Measurements from ENCODE around the gene CRABP2. TPM values are rescaled to one million over a fixed set of nuclear protein-coding genes. Genes with fewer than 3 reads are reported as not detected.
A peak's percentile ranks its signal among the peaks of the same experiment; 100 is the strongest.

The CRABP2 gene
- total and polyA plus RNA-seq, 2 of the 13 experiments (the other 11 are each of a cell fraction or from before 2014, with no cell fraction given), result 0.40 to 0.60 TPM

DNA sequence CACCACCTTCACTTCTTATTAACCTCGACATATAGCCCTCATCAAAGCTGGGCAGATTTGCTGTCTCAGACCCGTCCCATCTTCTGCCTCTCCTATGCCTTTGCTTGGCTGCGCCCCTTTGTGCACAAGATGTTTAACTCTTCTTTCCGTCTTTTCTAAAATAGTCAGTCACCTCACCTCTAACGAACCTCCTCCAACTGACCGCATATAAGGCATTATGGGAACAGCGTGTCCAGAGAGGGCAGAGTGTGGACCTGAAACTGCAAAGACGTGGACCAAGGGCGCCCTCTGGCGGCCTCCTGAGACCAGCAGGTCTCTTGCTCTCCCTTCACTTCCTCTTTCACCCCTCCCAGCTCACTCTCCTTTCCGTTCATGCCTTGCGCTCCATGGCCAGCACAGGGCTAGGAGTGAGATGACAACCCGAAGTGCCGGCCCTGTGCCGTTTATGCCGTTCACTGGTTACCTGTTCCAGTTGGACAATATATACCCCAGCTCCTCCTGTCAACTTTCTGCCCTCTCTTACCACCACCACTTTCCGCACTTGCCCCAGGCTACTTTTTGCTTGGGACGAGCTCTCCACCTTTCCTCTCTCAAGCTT is 20.4 kb upstream of the CRABP2 start (continued):
- TF ChIP-seq RNF2 (conservative IDR thresholded peaks at IDR 0.05; ENCODE audit: low read depth) (no peak), MLLT10 (CRISPR knock-in tag; IDR thresholded peaks at IDR 0.05) (no peak), HOXA9 (CRISPR knock-in tag; IDR thresholded peaks at IDR 0.05; ENCODE audit: borderline replicate concordance) (no peak), ZNF354B (CRISPR knock-in tag; IDR thresholded peaks at IDR 0.05) (no peak), POLR2AphosphoS5 (IDR thresholded peaks at IDR 0.05; ENCODE audit: low read depth, low read length) (no peak), NPAS2 (CRISPR knock-in tag; IDR thresholded peaks at IDR 0.05; ENCODE audit: borderline replicate concordance) (no peak), ZNF20 (CRISPR knock-in tag; IDR thresholded peaks at IDR 0.05) (no peak), GLMP (CRISPR knock-in tag; IDR thresholded peaks at IDR 0.05; ENCODE audit: borderline replicate concordance) (no peak), ZNF207 (IDR thresholded peaks at IDR 0.05; ENCODE audit: borderline replicate concordance) (no peak), THAP9 (CRISPR knock-in tag; IDR thresholded peaks at IDR 0.05; ENCODE audit: borderline replicate concordance) (0 out of 2 replicates have a peak, but pooled peaks have one; percentile 18), ZNF563 (CRISPR knock-in tag; IDR thresholded peaks at IDR 0.05) (no peak), ZNF737 (CRISPR knock-in tag; IDR thresholded peaks at IDR 0.05; ENCODE audit: borderline replicate concordance) (no peak), FOXK2 (IDR thresholded peaks at IDR 0.05) (no peak), TERF1 (CRISPR knock-in tag; IDR thresholded peaks at IDR 0.05) (no peak), RFX3 (CRISPR knock-in tag; IDR thresholded peaks at IDR 0.05) (no peak), REXO4 (CRISPR knock-in tag; IDR thresholded peaks at IDR 0.05; ENCODE audit: borderline replicate concordance) (no peak), MTA1 (CRISPR knock-in tag; IDR thresholded peaks at IDR 0.05; ENCODE audit: borderline replicate concordance) (no peak), MXI1 (IDR thresholded peaks at IDR 0.05; ENCODE audit: borderline replicate concordance, low read depth, low read length) (peak; percentile 50; the same call in 1 of the 3 replicates), PHF20 (CRISPR knock-in tag; IDR thresholded peaks at IDR 0.05) (peak; percentile 62; the same call in 1 of the 2 replicates)
- TF ChIP-seq, protein P1, sequence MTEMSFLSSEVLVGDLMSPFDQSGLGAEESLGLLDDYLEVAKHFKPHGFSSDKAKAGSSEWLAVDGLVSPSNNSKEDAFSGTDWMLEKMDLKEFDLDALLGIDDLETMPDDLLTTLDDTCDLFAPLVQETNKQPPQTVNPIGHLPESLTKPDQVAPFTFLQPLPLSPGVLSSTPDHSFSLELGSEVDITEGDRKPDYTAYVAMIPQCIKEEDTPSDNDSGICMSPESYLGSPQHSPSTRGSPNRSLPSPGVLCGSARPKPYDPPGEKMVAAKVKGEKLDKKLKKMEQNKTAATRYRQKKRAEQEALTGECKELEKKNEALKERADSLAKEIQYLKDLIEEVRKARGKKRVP (CRISPR knock-in tag; IDR thresholded peaks at IDR 0.05), result no peak
- TF ChIP-seq, protein P2, sequence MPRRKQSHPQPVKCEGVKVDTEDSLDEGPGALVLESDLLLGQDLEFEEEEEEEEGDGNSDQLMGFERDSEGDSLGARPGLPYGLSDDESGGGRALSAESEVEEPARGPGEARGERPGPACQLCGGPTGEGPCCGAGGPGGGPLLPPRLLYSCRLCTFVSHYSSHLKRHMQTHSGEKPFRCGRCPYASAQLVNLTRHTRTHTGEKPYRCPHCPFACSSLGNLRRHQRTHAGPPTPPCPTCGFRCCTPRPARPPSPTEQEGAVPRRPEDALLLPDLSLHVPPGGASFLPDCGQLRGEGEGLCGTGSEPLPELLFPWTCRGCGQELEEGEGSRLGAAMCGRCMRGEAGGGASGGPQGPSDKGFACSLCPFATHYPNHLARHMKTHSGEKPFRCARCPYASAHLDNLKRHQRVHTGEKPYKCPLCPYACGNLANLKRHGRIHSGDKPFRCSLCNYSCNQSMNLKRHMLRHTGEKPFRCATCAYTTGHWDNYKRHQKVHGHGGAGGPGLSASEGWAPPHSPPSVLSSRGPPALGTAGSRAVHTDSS (CRISPR knock-in tag; conservative IDR thresholded peaks at IDR 0.05), result no peak
- TF ChIP-seq, protein P3, sequence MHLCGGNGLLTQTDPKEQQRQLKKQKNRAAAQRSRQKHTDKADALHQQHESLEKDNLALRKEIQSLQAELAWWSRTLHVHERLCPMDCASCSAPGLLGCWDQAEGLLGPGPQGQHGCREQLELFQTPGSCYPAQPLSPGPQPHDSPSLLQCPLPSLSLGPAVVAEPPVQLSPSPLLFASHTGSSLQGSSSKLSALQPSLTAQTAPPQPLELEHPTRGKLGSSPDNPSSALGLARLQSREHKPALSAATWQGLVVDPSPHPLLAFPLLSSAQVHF (CRISPR knock-in tag; IDR thresholded peaks at IDR 0.05), result no peak
